Measurements from ENCODE around the gene VTI1B. TPM values are rescaled to one million over a fixed set of nuclear protein-coding genes. Genes with fewer than 3 reads are reported as not detected.

Gene VTI1B
- total RNA-seq, 1 donor from 2014 or later, result 108 TPM

GRCh38 chr14:67666750-67667449 lies 7.5 kb downstream of the VTI1B start:
- H3K9me3 Mint-ChIP-seq (ENCODE audit: low read depth), result no peaks in the 10 kb centered on the region
- DNase-seq (ENCODE audit: low spot score), result no peak
- H3K27me3 Mint-ChIP-seq (ENCODE audit: low read depth), result no peaks in the 10 kb centered on the region
- H3K4me3 Mint-ChIP-seq (ENCODE audit: unreplicated experiment), result no peak overlapping the region
- H3K36me3 Mint-ChIP-seq (ENCODE audit: low read depth), result peaks cover 1% of the 10 kb centered on the region
- peak overlapping the region; percentile 80 for H3K27ac Mint-ChIP-seq (ENCODE audit: unreplicated experiment)
- H3K4me1 Mint-ChIP-seq (ENCODE audit: low read depth), result peaks cover 21% of the 10 kb centered on the region
- peak; percentile 85 for TF ChIP-seq CTCF (IDR thresholded peaks at IDR 0.05)

- no peak for DNase-seq (ENCODE audit: low spot score)
- H3K4me1 Mint-ChIP-seq (ENCODE audit: low read depth), result peaks cover 21% of the 10 kb centered on the region
- peaks cover 1% of the 10 kb centered on the region for H3K36me3 Mint-ChIP-seq (ENCODE audit: low read depth)
- H3K27me3 Mint-ChIP-seq (ENCODE audit: low read depth), result no peaks in the 10 kb centered on the region
- H3K27ac Mint-ChIP-seq (ENCODE audit: unreplicated experiment), result peak overlapping the region; percentile 80
- no peak for TF ChIP-seq CTCF (IDR thresholded peaks at IDR 0.05)
- no peak overlapping the region for H3K4me3 Mint-ChIP-seq (ENCODE audit: unreplicated experiment)
- H3K9me3 Mint-ChIP-seq (ENCODE audit: low read depth), result no peaks in the 10 kb centered on the region
Observed at GRCh38 chr14:67665868-67666267, 8.6 kb downstream of the VTI1B start.

GRCh38 chr14:67663633-67664032 lies 10.8 kb downstream of the VTI1B start:
- Mint-ChIP-seq H3K27me3 (ENCODE audit: low read depth) (no peaks in the 10 kb centered on the region), H3K27ac (ENCODE audit: unreplicated experiment) (no peak overlapping the region), H3K4me1 (ENCODE audit: low read depth) (peaks cover 21% of the 10 kb centered on the region)

GRCh38 chr14:67653651-67654280 lies 20.7 kb downstream of the VTI1B start:
- Mint-ChIP-seq H3K9me3 (ENCODE audit: low read depth) (no peaks in the 10 kb centered on the region), H3K36me3 (ENCODE audit: low read depth) (peaks cover 39% of the 10 kb centered on the region), H3K4me1 (ENCODE audit: low read depth) (peaks cover 14% of the 10 kb centered on the region), H3K27ac (ENCODE audit: unreplicated experiment) (peak overlapping the region; percentile 96), H3K4me3 (ENCODE audit: unreplicated experiment) (no peak overlapping the region), H3K27me3 (ENCODE audit: low read depth) (no peaks in the 10 kb centered on the region)
- DNase-seq (ENCODE audit: low spot score), result no peak
- TF ChIP-seq CTCF (IDR thresholded peaks at IDR 0.05), result no peak

More at GRCh38 chr14:67663633-67664032, 10.8 kb downstream of the VTI1B start:
- Mint-ChIP-seq H3K9me3 (ENCODE audit: low read depth) (no peaks in the 10 kb centered on the region), H3K4me3 (ENCODE audit: unreplicated experiment) (no peak overlapping the region), H3K36me3 (ENCODE audit: low read depth) (peaks cover 2% of the 10 kb centered on the region)
- no peak for TF ChIP-seq CTCF (IDR thresholded peaks at IDR 0.05)
- DNase-seq (ENCODE audit: low spot score), result no peak

GRCh38 chr14:67652189-67652588 lies 22.2 kb downstream of the VTI1B start:
- H3K9me3 Mint-ChIP-seq (ENCODE audit: low read depth), result no peaks in the 10 kb centered on the region
- no peak overlapping the region for H3K4me3 Mint-ChIP-seq (ENCODE audit: unreplicated experiment)
- no peak for TF ChIP-seq CTCF (IDR thresholded peaks at IDR 0.05)
- no peaks in the 10 kb centered on the region for H3K27me3 Mint-ChIP-seq (ENCODE audit: low read depth)
- no peak for DNase-seq (ENCODE audit: low spot score)
- peaks cover 14% of the 10 kb centered on the region for H3K4me1 Mint-ChIP-seq (ENCODE audit: low read depth)
- H3K27ac Mint-ChIP-seq (ENCODE audit: unreplicated experiment), result no peak overlapping the region
- peaks cover 33% of the 10 kb centered on the region for H3K36me3 Mint-ChIP-seq (ENCODE audit: low read depth)

All from chondrocyte (in vitro differentiated cells).